Immature natural killer cell (primary cell): ENCODE data around the gene MMP23B. TPM values are rescaled to one million over a fixed set of nuclear protein-coding genes. Genes with fewer than 3 reads are reported as not detected.
"Not testable (repeated sequence)": the region's sequence is repeated elsewhere in the genome, so short reads cannot be mapped to it uniquely, and the experiment has no call there.

Experiments
- DNase-seq, 3 donors: peaks; one replicate each; pipeline ENCODE4 v3.0.0; 2022; ENCODE audit warnings: mixed read lengths in 1 of 3
- H3K27ac Mint-ChIP-seq, 6 donors: one replicate each; pipeline ENCODE4 v1.8.0; 2020; ENCODE audit warnings: mixed read lengths in 6 of 6, mild to moderate bottlenecking in 5 of 6, inconsistent platforms in 4 of 6, moderate library complexity in 3 of 6
- H3K27me3 Mint-ChIP-seq, 3 donors: one replicate each; pipeline ENCODE4 v1.8.0; 2020 to 2021; ENCODE audit warnings: low read depth in 3 of 3, mild to moderate bottlenecking in 3 of 3, mixed read lengths in 3 of 3, moderate library complexity in 3 of 3, inconsistent platforms in 1 of 3
- H3K36me3 Mint-ChIP-seq, 3 donors: one replicate each; pipeline ENCODE4 v1.8.0; 2020; ENCODE audit warnings: mixed read lengths in 3 of 3, inconsistent platforms in 2 of 3, mild to moderate bottlenecking in 2 of 3
- H3K4me1 Mint-ChIP-seq, 2 donors: one replicate each; pipeline ENCODE4 v1.8.0; 2020; ENCODE audit warnings: inconsistent platforms in 2 of 2, mild to moderate bottlenecking in 2 of 2, mixed read lengths in 2 of 2, moderate library complexity in 1 of 2
- H3K4me3 Mint-ChIP-seq, 5 donors: one replicate each; pipeline ENCODE4 v1.8.0; 2020; ENCODE audit warnings: mild to moderate bottlenecking in 5 of 5, mixed read lengths in 5 of 5, inconsistent platforms in 3 of 5, moderate library complexity in 3 of 5
- H3K9me3 Mint-ChIP-seq, 6 donors: one replicate each; pipeline ENCODE4 v1.8.0; 2020; ENCODE audit warnings: mild to moderate bottlenecking in 6 of 6, mixed read lengths in 6 of 6, inconsistent platforms in 4 of 6, moderate library complexity in 3 of 6
- polyA plus RNA-seq, 3 donors: library from polyadenylated mRNA; unstranded; fragments of 300-500 nt; fragmentation: Illumina TruSeq; gene quantifications; one replicate each; pipeline ENCODE4 v1.2.3, GENCODE V29; 2021

The MMP23B gene
- polyA plus RNA-seq, 3 donors from 2014 or later: 10.4 to 22.3 (median 12.6) TPM

DNA sequence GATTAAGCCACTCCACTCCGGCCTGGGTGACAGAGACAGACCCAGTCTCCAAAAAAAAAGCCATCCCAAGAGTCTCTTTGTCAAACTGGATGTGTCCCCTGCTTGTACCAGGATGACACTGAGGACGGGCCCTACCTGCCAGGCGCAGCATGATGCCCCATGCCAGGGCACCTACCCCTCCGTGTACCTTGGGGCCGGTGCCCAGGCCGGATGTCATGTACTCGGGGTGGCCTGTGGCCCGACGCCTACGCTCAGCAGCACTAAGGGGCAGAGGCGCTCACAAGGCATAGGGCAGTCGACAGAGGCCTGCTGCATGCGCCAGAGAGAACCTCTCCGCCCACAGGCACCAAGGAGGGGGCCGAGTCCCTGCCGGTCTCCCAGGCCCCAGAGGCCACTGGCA, 7.4 kb downstream of the MMP23B start:
- peak overlapping the region in 1 of 6 donors; percentile 50 for H3K27ac Mint-ChIP-seq
- H3K4me3 Mint-ChIP-seq, H3K27me3 Mint-ChIP-seq, DNase-seq, H3K36me3 Mint-ChIP-seq, H3K9me3 Mint-ChIP-seq, H3K4me1 Mint-ChIP-seq: not testable (repeated sequence)

DNA sequence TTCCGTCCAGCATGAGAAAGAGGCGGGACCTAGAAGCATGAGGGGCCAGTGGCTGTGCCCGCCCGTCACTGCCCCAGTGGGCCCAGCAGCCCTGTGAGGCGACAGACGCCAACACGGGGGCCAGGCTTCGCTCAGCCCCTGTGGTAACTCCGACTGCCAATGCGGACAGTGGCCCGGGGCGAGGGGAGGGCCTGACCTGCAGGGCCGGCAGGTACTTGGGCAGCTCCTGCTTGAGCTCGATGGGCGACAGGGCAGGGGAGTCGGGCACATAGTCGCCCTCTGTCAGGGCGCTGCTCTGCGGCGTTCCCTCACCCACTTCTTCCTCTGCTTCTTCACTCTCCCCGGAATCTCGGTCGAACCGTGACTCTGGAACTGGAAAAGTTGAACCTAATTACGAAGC, 8.1 kb downstream of the MMP23B start:
- H3K27me3 Mint-ChIP-seq, H3K36me3 Mint-ChIP-seq, H3K4me3 Mint-ChIP-seq, DNase-seq, H3K4me1 Mint-ChIP-seq, H3K9me3 Mint-ChIP-seq, H3K27ac Mint-ChIP-seq: not testable (repeated sequence)

DNA sequence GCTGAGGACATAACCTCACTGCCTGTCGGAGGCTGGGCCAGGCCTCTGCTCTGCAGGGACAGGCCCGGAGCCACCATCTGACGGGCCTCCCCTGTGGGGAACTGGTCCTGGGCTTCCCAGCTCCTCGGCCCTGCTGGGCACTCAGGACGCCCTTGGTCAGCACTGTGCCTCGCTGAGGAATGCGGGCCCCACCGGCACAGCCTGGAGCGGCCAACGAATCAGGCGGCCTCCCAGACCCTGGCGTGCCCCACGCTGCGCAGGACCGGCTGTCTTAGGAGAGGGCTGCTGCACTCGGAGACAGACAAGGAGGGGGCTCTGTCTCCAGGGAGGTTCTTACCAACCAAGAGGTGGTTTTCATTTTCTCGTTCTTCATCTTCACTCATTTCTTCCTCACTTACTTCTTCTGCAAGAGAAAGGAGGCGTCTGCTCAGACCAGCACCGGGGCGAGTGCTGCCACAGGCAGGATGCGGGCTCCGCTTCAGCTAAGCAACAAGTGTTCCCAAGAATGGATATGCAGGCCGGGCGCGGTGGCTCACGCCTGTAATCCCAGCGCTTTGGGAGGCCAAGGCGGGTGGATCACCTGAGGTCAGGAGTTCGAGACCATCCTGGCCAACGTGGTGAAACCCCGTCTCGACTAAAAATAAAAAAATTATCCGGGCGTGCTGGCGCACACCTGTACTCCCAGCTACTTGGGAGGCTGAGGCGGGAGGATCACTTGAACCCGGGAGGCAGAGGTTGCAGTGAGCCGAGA, 8.9 kb downstream of the MMP23B start:
- not testable (repeated sequence) for H3K27me3 Mint-ChIP-seq, H3K9me3 Mint-ChIP-seq, DNase-seq, H3K4me3 Mint-ChIP-seq, H3K36me3 Mint-ChIP-seq, H3K4me1 Mint-ChIP-seq, H3K27ac Mint-ChIP-seq

DNA sequence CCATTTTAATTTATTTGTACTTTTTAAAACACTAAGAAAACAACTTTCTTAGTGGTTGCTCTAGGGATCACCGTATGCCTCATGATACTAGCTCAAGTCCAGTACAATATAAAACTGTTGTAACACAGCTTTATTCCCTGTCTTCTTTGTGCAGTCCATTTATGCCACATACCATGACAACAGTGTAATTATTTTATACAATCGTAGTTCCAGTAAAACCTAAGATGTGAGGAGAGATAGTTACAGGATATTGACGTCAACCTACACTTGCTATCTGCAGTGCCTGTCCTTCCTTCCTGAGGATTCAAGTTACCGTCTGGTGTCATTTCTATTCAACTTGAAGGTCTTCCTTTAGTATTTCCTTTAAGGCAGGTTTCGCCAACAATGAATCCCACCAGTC, 14.4 kb downstream of the MMP23B start:
- H3K9me3 Mint-ChIP-seq, H3K27me3 Mint-ChIP-seq, DNase-seq, H3K4me1 Mint-ChIP-seq, H3K4me3 Mint-ChIP-seq, H3K27ac Mint-ChIP-seq: not testable (repeated sequence)
- H3K36me3 Mint-ChIP-seq: peaks cover 8 to 35% (median 25%) of the 10 kb centered on the region in 3 donors

DNA sequence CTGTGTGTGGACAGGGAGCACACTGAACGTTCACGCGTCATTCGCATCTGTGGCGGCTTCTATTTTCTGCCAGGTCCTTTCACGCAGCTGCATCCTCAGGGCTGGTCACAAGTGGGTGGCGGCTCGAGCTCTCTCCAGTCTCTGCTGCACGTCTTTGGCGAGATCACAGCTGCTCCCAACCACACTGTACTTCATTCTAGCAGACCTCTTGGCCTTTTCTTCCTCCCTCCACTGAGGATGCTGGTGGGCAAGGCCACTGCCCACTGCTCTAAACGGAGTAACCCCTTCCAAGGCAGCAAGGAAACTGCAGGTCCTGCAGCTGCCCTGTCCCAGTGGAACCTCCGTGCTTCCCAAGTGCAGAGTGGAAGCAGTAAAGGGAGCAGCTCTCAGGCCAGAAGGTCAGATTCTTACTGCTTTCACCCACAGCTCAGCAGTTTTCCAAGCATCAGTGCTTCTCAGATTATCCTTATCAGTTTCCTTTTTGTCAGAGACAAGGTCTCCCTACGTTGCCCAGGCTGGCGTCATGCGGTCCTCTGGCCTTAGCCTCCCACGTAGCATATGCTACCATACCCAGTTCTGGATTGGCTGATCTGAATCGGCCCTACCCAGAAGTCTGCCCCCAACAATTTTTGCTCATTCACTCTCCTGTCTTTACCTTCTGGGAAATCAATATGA, 15.7 kb downstream of the MMP23B start:
- not testable (repeated sequence) for H3K9me3 Mint-ChIP-seq, H3K27me3 Mint-ChIP-seq, H3K4me1 Mint-ChIP-seq, DNase-seq, H3K4me3 Mint-ChIP-seq
- Mint-ChIP-seq H3K36me3 (peaks cover 16 to 44% (median 37%) of the 10 kb centered on the region in 3 donors), H3K27ac (peak overlapping the region in 1 of 6 donors; percentile 56)

DNA sequence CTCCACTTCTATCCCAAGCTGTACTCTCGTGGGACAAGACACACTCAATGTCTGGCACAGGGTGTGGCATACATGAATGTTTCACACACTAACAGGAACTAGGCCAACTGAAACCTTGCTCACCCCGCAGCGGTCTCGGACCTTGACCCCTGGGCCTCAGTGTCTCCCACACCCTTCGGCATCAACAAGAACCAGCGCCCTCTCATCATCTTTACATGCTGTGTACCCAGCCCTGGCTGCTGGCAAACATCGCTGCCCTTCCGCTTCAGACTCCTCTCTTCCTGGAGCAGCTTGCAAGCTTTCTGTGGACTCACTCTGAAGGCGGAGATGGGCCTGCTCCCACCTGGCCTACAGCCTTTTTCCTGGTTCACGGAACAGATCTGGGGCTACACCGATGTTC, 16.3 kb downstream of the MMP23B start:
- not testable (repeated sequence) for H3K4me3 Mint-ChIP-seq, H3K9me3 Mint-ChIP-seq, H3K27me3 Mint-ChIP-seq, H3K4me1 Mint-ChIP-seq, DNase-seq
- peaks cover 16 to 44% (median 36%) of the 10 kb centered on the region in 3 donors for H3K36me3 Mint-ChIP-seq
- peak overlapping the region in 1 of 6 donors; percentile 39 for H3K27ac Mint-ChIP-seq

DNA sequence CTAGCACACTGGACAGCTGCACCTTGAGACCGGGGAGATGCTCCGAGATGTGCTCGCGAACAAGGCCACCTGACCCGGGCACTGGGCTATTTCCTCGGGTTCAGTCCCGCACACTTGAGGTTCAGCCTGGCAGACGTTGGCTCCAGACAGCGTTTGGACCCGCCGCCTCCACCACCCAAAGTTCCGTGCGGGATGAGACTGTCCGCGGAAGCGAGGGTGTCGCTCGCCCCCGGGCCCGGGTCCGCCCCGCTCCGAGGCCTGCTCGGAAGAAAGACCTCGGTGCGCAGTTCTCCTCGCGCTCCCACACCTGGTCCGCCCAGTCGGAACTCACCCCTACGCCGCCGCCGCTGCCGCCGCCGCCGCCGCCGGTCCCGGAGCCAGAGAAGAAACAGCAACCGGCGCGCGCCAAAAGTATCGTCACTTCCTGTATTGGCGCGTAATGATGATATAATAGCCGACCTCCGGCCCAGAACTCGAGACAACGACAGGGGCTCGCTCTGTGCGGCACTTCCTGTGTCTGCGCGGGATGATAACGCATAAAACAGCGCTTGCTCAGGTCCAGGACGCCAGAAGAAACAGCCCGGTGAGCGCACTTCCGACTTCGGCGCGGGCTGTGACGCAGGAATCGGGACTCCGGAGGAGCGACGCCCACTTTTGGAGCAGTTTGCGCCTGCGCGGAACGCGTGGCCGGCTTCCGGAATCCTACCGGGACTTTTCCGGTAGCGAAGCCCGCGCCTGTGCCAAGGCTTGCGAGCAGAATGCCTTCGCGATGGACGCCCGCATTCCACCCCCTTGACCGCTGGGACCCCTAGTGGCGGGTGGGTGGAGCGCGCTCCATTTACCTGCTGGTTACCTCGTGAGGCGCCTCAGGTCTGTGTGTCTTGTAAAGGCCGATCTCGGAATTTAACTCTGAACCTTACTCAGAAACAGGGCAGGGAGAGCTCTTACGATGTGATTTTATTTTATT, 26.9 kb downstream of the MMP23B start, which contains the start of gene CDK11B:
Gene CDK11B (minus strand): TSS at position 422 of the 967 bp plus-strand sequence. CDS start 1,519 bp downstream, outside the sequence.
- Mint-ChIP-seq H3K4me3 (peak within 1 kb of the TSS; percentile 91 to 97 (median 95)), H3K27ac (peak within 1 kb of the TSS; percentile 96 to 100 (median 98))
- H3K4me1 Mint-ChIP-seq, H3K36me3 Mint-ChIP-seq, H3K27me3 Mint-ChIP-seq, H3K9me3 Mint-ChIP-seq: not testable (repeated sequence)
- DNase-seq: peak; percentile 97 to 98 (median 98)

DNA sequence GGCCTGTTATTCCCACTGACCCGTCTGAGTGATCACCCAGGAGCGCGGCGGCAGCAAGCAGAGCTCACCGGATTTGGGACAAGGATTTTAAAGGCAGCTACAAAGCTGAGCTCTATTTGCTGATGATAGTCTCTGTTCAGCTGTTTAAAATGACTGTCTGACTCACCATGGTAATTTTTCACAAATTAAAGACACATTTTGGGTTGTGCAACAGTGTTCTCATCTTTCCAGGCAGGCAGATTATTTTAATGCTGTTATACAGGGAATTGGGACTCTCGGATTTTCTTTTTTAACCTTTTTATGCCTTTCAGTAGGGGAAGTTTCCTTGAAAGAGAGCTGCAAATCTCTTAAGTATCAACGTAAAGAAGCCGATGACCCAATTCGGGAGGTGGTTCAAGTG, 30.4 kb downstream of the MMP23B start:
- H3K27me3 Mint-ChIP-seq, H3K9me3 Mint-ChIP-seq, H3K4me3 Mint-ChIP-seq, H3K36me3 Mint-ChIP-seq, H3K27ac Mint-ChIP-seq, DNase-seq, H3K4me1 Mint-ChIP-seq: not testable (repeated sequence)

DNA sequence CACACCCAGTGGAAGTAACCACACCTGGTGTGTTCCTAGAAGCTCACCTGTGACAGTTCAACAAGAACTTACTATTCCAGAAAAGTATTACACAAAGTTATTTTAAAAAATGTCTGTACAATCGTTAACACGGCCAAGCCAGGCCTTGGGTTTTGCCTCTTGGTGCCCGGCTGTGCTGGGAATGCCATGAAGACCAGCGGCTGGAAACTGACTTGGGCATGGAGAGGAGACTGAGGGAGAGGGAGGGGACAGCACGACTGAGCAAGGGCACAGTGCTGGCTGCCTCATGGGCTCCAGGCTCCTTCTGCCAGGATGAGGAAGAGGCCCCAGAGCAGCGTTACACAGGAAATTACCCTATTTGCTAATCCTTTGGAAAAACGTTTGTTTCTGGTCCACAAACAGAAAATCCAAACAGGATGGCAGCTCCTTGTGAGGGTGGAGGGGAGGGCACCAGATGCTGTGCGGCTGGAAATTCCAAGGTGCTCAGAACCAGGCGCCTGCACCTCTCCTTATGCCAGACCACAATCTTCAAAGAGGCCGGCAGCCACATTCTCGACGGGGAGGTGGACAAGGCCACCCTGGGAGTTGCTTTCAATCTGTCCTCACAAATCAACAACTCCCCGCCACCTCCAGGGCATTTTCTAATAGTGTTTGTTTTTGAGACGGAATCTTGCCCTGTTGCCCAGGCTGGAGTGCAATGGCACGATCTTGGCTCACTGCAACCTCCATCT, 31.0 kb downstream of the MMP23B start:
- H3K4me3 Mint-ChIP-seq, H3K9me3 Mint-ChIP-seq: not testable (repeated sequence)

DNA sequence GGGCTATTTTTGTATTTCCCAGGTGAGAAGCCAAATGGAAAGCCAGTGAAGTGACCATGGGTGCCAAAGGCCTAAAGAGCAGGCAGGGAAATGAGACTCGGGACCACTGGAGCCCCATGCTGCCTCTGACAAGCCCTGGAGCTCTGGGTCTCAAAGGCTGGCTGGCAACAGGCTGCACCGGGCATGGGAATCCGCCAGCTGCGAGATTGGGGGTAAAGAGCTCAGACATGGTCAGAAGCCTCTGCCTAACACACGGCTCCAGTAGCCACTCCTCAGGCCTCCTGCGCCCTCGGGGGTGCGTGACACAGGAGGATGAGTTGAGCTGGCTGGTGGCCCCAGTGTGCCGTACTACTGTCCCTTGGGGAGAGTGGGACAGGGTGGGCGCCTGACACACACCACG, 32.3 kb downstream of the MMP23B start:
- not testable (repeated sequence) for H3K9me3 Mint-ChIP-seq, H3K27ac Mint-ChIP-seq, H3K4me1 Mint-ChIP-seq, H3K27me3 Mint-ChIP-seq, DNase-seq, H3K4me3 Mint-ChIP-seq, H3K36me3 Mint-ChIP-seq

More for the DNA sequence above, 31.0 kb downstream of the MMP23B start:
- not testable (repeated sequence) for H3K36me3 Mint-ChIP-seq, H3K4me1 Mint-ChIP-seq, H3K27me3 Mint-ChIP-seq, DNase-seq
- peak overlapping the region in 1 of 6 donors; percentile 58 for H3K27ac Mint-ChIP-seq

DNA sequence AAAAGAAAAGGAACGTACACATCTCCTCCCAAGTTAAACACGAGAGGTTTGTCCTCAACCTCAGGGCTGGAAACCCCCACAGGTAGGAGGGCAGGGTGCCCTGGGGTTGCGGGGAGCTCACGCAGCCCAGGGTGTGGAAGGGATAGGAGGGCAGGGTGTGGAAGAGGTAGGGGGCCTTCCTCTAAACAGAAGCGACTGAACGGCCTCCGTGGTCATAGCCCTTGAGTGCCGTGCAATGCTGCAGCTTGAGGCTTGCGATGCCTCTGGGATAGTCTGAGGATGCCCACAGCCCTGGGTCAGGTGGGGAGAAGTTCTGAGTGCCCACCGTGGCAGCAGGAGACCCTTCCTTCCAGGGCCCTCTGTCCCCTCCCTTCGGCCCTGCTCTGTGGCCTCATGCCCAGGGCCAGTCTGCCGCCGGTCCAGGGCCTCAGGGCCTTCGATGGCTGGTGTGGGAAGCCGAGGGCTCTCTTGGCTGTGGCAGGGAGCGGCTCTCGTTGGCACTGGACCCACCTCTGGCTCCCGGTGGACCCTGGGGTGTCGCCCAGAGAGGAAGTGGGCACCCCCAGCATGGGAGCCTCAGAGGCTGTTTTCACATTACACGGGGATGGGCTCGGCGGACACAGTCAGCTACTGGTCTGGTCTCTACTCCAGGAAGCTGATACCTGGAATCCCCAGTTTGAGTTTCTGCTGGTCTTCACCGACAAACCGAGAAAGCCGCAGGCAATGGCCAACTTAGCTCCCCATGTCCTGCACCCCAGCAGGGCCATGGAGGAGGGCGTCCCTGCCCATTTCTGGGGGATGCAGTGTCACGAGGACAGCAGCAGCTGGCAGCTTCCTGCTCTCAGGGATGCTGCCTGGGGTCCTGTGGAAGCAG, 33.2 kb downstream of the MMP23B start:
- H3K36me3 Mint-ChIP-seq: peaks cover 3 to 4% (median 3%) of the 10 kb centered on the region in 3 donors
- H3K9me3 Mint-ChIP-seq: no peaks in the 10 kb centered on the region
- peaks cover 0 to 2% of the 10 kb centered on the region in 2 donors for H3K4me1 Mint-ChIP-seq
- no peak for DNase-seq
- H3K27ac Mint-ChIP-seq: no peak overlapping the region
- H3K27me3 Mint-ChIP-seq: no peaks in the 10 kb centered on the region
- no peak overlapping the region for H3K4me3 Mint-ChIP-seq

DNA sequence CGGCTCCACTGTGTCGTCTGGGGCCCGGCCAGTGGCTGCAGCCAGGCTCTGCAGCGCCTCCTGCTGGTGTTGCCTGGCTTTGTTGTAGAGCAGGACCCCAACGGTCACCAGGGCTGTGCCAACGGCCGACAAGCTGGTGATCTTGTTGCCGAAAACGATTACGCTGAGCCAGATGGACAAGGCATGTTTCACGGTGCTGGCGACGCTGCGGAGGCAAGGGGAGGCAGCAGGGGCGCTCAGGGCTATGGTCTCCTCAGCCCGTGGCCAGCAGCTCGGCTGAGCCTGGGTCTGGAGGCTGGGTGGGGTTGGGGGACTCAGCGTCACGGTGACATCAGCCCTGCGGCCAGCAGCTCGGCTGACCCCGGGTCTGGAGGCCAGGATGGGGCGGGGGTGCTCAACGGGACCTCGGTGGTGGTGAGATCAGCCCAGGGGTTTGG, 33.9 kb downstream of the MMP23B start:
- Mint-ChIP-seq H3K4me1 (peaks cover 0 to 2% of the 10 kb centered on the region in 2 donors), H3K4me3 (no peak overlapping the region), H3K36me3 (peaks cover 3 to 4% (median 3%) of the 10 kb centered on the region in 3 donors), H3K27me3 (no peaks in the 10 kb centered on the region), H3K27ac (no peak overlapping the region), H3K9me3 (no peaks in the 10 kb centered on the region)
- peak; percentile 16 to 32 (median 20) for DNase-seq
